Natural killer cell (primary cell): ENCODE measurements around the gene TIMELESS. TPM values are rescaled to one million over a fixed set of nuclear protein-coding genes. Genes with fewer than 3 reads are reported as not detected.

ENCODE experiments used
- ATAC-seq, 3 donors: fragments of 150-1000 bp in 2 of 3; fragments of 200-7000 bp in 1 of 3; cut with Tn5 transposase; 1 replicate in 1 of 3; 2 replicates in 2 of 3; pipeline ENCODE4 v1.10.0; 2021; ENCODE audit warnings: mild to moderate bottlenecking in 2 of 3, moderate library complexity in 2 of 3
- DNase-seq, 2 donors: peaks; one replicate each; pipeline versions ENCODE4 v3.0.0 to v3.0.0-alpha.2; 2013 to 2021; ENCODE audit warnings: mixed read lengths in 1 of 2
- H3K27ac ChIP-seq: one replicate; pipeline ENCODE4 v1.5.1; 2013; ENCODE audit warnings: mild to moderate bottlenecking, low read length
- H3K27me3 ChIP-seq: one replicate; pipeline ENCODE4 v1.6.1; 2013; ENCODE audit warnings: low read length; ENCODE audit not compliant: control insufficient read depth, insufficient read depth
- H3K36me3 ChIP-seq: one replicate; pipeline ENCODE4 v1.6.1; 2013; ENCODE audit warnings: low read length; ENCODE audit not compliant: control insufficient read depth, insufficient read depth
- H3K4me1 ChIP-seq: one replicate; pipeline ENCODE4 v1.6.1; 2013; ENCODE audit warnings: low read length; ENCODE audit not compliant: control insufficient read depth, insufficient read depth
- H3K4me3 ChIP-seq: one replicate; pipeline ENCODE4 v1.5.1; 2013; ENCODE audit warnings: low read length
- H3K9me3 ChIP-seq: one replicate; pipeline ENCODE4 v1.6.1; 2013; ENCODE audit warnings: low read length; ENCODE audit not compliant: control insufficient read depth, insufficient read depth
- H3K27ac Mint-ChIP-seq, 2 donors: one replicate each; pipeline ENCODE4 v1.8.0; 2022; ENCODE audit warnings: mild to moderate bottlenecking in 2 of 2, mixed read lengths in 2 of 2, moderate library complexity in 1 of 2
- H3K27me3 Mint-ChIP-seq, 2 donors: one replicate each; pipeline ENCODE4 v1.8.0; 2022; ENCODE audit warnings: low read depth in 2 of 2, mixed read lengths in 2 of 2
- H3K36me3 Mint-ChIP-seq: one replicate; pipeline ENCODE4 v1.8.0; 2022; ENCODE audit warnings: mixed read lengths
- H3K4me1 Mint-ChIP-seq, 2 donors: one replicate each; pipeline ENCODE4 v1.8.0; 2022; ENCODE audit warnings: mixed read lengths in 2 of 2
- H3K4me3 Mint-ChIP-seq: one replicate; pipeline ENCODE4 v1.8.0; 2022; ENCODE audit warnings: mild to moderate bottlenecking, moderate library complexity, mixed read lengths
- H3K9me3 Mint-ChIP-seq, 2 donors: one replicate each; pipeline ENCODE4 v1.8.0; 2022; ENCODE audit warnings: mixed read lengths in 2 of 2
- WGBS: methylation state at CpG from one replicate; pipeline ENCODE4 v1.1.7; 2013; ENCODE audit warnings: missing lambda C conversion rate; ENCODE audit not compliant: insufficient coverage; 5-methylcytosine and 5-hydroxymethylcytosine counted together
- intact Hi-C: fragments of 100-400 bp; cut with micrococcal nuclease; formaldehyde crosslinking; loops from one replicate; pipeline ENCODE4 v1.14.2; 2022
- total RNA-seq, 4 donors: library from RNA; stranded (reverse); fragments of 120-200 nt in 1 of 4; gene quantifications; one replicate each; pipeline versions ENCODE4 v1.2.3 to v1.2.4, GENCODE V29; 2013 to 2022
- TF ChIP-seq, protein P1 (sequence below): fragments of 200-600 bp; IDR thresholded peaks from one replicate; pipeline ENCODE4 v1.8.0; 2022; ENCODE audit warnings: antibody characterized with exemption

The TIMELESS gene
- total RNA-seq, 3 donors from 2014 or later (not counting 1 experiment from before 2014, with no cell fraction given) = 11.1 to 12.3 (median 11.7) TPM

DNA sequence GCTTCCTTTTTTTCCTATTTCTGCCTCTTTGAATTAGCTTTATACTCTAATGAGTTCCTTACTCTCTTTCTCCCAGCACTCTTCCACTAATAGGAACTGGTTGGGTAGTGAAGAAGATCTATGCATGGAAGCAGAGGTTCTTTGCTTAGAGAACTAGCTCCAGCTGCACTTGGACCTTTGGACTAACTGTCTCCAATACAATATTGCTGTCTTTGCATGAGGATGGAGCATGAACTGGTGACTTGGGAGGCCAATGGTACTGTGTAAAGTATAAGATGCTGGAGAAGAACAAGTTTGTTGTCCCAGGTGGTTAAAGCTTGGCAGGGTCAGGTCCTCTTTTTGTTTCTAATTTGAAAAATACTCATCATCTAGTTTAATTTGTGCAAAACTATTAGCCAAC lies 41.1 kb upstream of the TIMELESS start:
- no peak for DNase-seq
- Mint-ChIP-seq H3K9me3 (no peaks in the 10 kb centered on the region), H3K4me1 (peaks cover 13 to 18% of the 10 kb centered on the region in 2 donors), H3K27ac (no peak overlapping the region), H3K4me3 (peak overlapping the region; percentile 39), H3K36me3 (no peaks in the 10 kb centered on the region), H3K27me3 (peaks cover 22 to 26% of the 10 kb centered on the region in 2 donors)
- no peak overlapping the region for H3K27ac ChIP-seq
- no peaks in the 10 kb centered on the region for H3K9me3 ChIP-seq
- no peak for ATAC-seq
- H3K36me3 ChIP-seq = no peaks in the 10 kb centered on the region
- intact Hi-C loops = no loop called here
- TF ChIP-seq, protein P1, sequence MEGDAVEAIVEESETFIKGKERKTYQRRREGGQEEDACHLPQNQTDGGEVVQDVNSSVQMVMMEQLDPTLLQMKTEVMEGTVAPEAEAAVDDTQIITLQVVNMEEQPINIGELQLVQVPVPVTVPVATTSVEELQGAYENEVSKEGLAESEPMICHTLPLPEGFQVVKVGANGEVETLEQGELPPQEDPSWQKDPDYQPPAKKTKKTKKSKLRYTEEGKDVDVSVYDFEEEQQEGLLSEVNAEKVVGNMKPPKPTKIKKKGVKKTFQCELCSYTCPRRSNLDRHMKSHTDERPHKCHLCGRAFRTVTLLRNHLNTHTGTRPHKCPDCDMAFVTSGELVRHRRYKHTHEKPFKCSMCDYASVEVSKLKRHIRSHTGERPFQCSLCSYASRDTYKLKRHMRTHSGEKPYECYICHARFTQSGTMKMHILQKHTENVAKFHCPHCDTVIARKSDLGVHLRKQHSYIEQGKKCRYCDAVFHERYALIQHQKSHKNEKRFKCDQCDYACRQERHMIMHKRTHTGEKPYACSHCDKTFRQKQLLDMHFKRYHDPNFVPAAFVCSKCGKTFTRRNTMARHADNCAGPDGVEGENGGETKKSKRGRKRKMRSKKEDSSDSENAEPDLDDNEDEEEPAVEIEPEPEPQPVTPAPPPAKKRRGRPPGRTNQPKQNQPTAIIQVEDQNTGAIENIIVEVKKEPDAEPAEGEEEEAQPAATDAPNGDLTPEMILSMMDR = no peak
- H3K4me1 ChIP-seq = peaks cover 18% of the 10 kb centered on the region
- no peak overlapping the region for H3K4me3 ChIP-seq
- peaks cover 10% of the 10 kb centered on the region for H3K27me3 ChIP-seq

DNA sequence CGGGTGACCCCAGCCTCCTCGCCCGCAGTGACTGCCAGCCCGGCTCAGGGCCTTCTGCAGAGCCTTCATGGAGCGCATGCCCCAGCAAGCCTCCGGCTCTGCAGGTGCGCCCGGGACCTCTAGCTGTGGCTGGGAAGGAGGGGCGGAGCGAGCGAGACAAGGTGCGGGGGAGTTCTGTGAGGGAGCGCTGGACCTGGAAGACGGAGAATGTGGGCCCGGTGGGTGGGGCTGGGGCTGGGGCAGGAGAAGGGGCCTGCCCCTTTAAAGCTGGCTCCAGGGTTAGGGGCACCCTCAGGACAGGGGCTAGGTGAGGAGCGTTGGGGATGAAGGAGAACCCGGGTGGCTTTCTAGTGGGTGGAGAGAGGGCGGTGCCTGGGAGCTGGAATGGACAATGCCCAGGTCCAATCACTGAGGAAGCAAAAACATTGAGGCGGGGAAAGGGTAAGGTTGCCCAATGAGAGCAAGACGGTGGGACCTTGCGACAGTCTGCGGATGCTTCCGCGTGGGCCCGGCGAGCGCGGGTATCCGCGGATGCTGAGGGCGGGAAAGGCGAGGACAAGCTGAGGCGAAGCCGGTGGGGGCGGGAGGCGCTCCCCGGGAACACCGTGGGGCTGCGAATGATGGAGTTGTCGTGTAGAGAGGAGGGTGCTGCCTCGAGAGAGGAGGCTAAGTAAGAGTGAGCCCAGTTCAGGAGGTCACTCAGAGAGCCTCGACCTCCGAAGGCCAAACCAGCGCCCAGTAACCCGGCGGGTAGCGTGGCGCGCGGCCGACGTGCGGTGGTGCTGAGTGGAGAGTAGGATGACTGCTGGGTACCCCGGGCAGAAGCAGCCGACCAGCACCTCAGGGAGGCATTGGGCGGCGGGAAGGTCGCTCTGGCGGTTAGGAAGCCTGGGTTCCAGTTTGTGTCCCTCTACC lies 39.1 kb upstream of the TIMELESS start, which contains the start of gene GLS2:
Gene GLS2 (minus strand): TSS at position 121 of the 915 bp plus-strand sequence. CDS start 43 bp downstream, at position 78.
- peak within 1 kb of the TSS; percentile 61 for H3K4me3 ChIP-seq

DNA sequence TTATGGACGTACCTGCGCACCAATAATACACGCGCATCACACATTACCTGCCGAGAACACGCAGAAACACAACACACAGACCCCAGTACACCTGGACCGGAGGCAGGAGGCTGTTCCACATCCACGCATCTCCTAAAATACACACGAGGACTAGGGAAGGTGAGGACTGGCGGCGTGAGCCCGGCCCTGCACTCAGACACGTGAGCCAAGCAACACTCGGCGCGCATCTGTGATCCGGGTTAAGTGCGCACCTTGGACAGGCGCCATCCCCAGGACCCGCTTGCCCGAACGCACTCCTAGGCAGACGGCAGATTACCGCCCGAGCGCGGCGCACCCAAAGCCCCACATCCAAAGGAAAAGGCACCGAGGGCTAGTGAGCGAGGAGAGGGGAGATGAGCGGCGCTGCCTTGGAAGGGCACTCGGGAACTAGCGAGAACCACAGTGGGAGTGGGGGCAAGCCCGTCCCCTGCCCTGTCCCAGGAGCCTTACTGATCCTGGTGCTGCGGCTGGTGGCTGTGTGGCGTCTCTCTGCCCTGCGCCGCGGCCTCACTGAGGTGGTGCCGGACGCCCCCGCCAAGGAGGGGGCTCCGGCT lies 38.3 kb upstream of the TIMELESS start:
- peak overlapping the region; percentile 95 for H3K4me3 Mint-ChIP-seq
- peaks cover 18% of the 10 kb centered on the region for H3K4me1 ChIP-seq
- intact Hi-C loops = no loop called here
- no peaks in the 10 kb centered on the region for H3K36me3 Mint-ChIP-seq
- no peak overlapping the region for H3K27ac ChIP-seq
- H3K27ac Mint-ChIP-seq = peak overlapping the region in 1 of 2 donors; percentile 71
- ATAC-seq = peak; percentile 5 to 33 (median 30)
- H3K27me3 ChIP-seq = peaks cover 10% of the 10 kb centered on the region
- TF ChIP-seq, protein P1 = no peak
- H3K36me3 ChIP-seq = no peaks in the 10 kb centered on the region
- WGBS = 11% methylated on average over 44 of the region's 44 CpGs
- peak overlapping the region; percentile 61 for H3K4me3 ChIP-seq
- H3K9me3 Mint-ChIP-seq = no peaks in the 10 kb centered on the region
- peaks cover 13 to 18% of the 10 kb centered on the region in 2 donors for H3K4me1 Mint-ChIP-seq
- H3K27me3 Mint-ChIP-seq = peaks cover 22 to 26% of the 10 kb centered on the region in 2 donors
- H3K9me3 ChIP-seq = no peaks in the 10 kb centered on the region
- peak in 1 of 2 donors; percentile 54 for DNase-seq

More for the DNA sequence above, 39.1 kb upstream of the TIMELESS start, which contains the start of gene GLS2:
- peak; percentile 96 to 99 (median 98) for ATAC-seq
- peak; percentile 64 to 87 for DNase-seq
- Mint-ChIP-seq H3K27ac (peak within 1 kb of the TSS in 1 of 2 donors; percentile 71), H3K27me3 (peaks cover 22 to 26% of the 10 kb centered on the region in 2 donors), H3K36me3 (no peaks in the 10 kb centered on the region), H3K4me3 (peak within 1 kb of the TSS; percentile 95), H3K4me1 (peaks cover 13 to 18% of the 10 kb centered on the region in 2 donors), H3K9me3 (no peaks in the 10 kb centered on the region)
- Histone ChIP-seq H3K36me3 (no peaks in the 10 kb centered on the region), H3K4me1 (peaks cover 18% of the 10 kb centered on the region), H3K9me3 (no peaks in the 10 kb centered on the region), H3K27ac (no peak within 1 kb of the TSS), H3K27me3 (peaks cover 10% of the 10 kb centered on the region)
- intact Hi-C loops = no loop called here
- 19% methylated on average over 59 of the region's 59 CpGs for WGBS
- TF ChIP-seq, protein P1 = no peak
